Measurements from ENCODE around the gene SLC4A11.
"Not testable (repeated sequence)": the region's sequence is repeated elsewhere in the genome, so short reads cannot be mapped to it uniquely, and the experiment has no call there.

SLC4A11 gene

GRCh38 chr20:3226864-3227263 is 12.1 kb downstream of the SLC4A11 start:
- Mint-ChIP-seq H3K27ac (peak overlapping the region; percentile 44), H3K27me3 (no peaks in the 10 kb centered on the region), H3K4me1 (ENCODE audit: low read depth) (peaks cover 19% of the 10 kb centered on the region), H3K9me3 (no peaks in the 10 kb centered on the region), H3K36me3 (ENCODE audit: low read depth) (peaks cover 37% of the 10 kb centered on the region), H3K4me3 (no peak overlapping the region)
- DNase-seq: no peak

- no peak overlapping the region for H3K27ac Mint-ChIP-seq
- H3K4me3 Mint-ChIP-seq: no peak overlapping the region
- H3K27me3 Mint-ChIP-seq: no peaks in the 10 kb centered on the region
- H3K9me3 Mint-ChIP-seq: no peaks in the 10 kb centered on the region
- peaks cover 27% of the 10 kb centered on the region for H3K4me1 Mint-ChIP-seq (ENCODE audit: low read depth)
- no peak for DNase-seq
- peaks cover 44% of the 10 kb centered on the region for H3K36me3 Mint-ChIP-seq (ENCODE audit: low read depth)
These were observed 12.9 kb downstream of the SLC4A11 start for GRCh38 chr20:3226093-3226492.

- Mint-ChIP-seq H3K27ac (no peak overlapping the region), H3K4me1 (ENCODE audit: low read depth) (peaks cover 27% of the 10 kb centered on the region), H3K9me3 (no peaks in the 10 kb centered on the region), H3K4me3 (no peak overlapping the region), H3K27me3 (no peaks in the 10 kb centered on the region), H3K36me3 (ENCODE audit: low read depth) (peaks cover 57% of the 10 kb centered on the region)
- no peak for DNase-seq
These were observed 14.1 kb downstream of the SLC4A11 start for GRCh38 chr20:3224681-3225421.

- no peak overlapping the region for H3K4me3 Mint-ChIP-seq
- no peaks in the 10 kb centered on the region for H3K9me3 Mint-ChIP-seq
- H3K36me3 Mint-ChIP-seq (ENCODE audit: low read depth): peaks cover 64% of the 10 kb centered on the region
- peaks cover 27% of the 10 kb centered on the region for H3K4me1 Mint-ChIP-seq (ENCODE audit: low read depth)
- no peaks in the 10 kb centered on the region for H3K27me3 Mint-ChIP-seq
- no peak for DNase-seq
- peak overlapping the region; percentile 37 for H3K27ac Mint-ChIP-seq
These were observed 14.9 kb downstream of the SLC4A11 start for GRCh38 chr20:3223994-3224680.

- H3K9me3 Mint-ChIP-seq: no peaks in the 10 kb centered on the region
- H3K27me3 Mint-ChIP-seq: no peaks in the 10 kb centered on the region
- H3K4me1 Mint-ChIP-seq (ENCODE audit: low read depth): peaks cover 28% of the 10 kb centered on the region
- H3K4me3 Mint-ChIP-seq: no peak overlapping the region
- no peak for DNase-seq
- peaks cover 66% of the 10 kb centered on the region for H3K36me3 Mint-ChIP-seq (ENCODE audit: low read depth)
- peak overlapping the region; percentile 72 for H3K27ac Mint-ChIP-seq
These were observed 15.4 kb downstream of the SLC4A11 start for GRCh38 chr20:3223651-3223993.

- peaks cover 29% of the 10 kb centered on the region for H3K4me1 Mint-ChIP-seq (ENCODE audit: low read depth)
- H3K27me3 Mint-ChIP-seq: no peaks in the 10 kb centered on the region
- no peak for DNase-seq
- no peak overlapping the region for H3K4me3 Mint-ChIP-seq
- H3K27ac Mint-ChIP-seq: peak overlapping the region; percentile 72
- peaks cover 70% of the 10 kb centered on the region for H3K36me3 Mint-ChIP-seq (ENCODE audit: low read depth)
- no peaks in the 10 kb centered on the region for H3K9me3 Mint-ChIP-seq
These were observed 16.1 kb downstream of the SLC4A11 start for GRCh38 chr20:3222635-3223600.

GRCh38 chr20:3221398-3222226 is 17.4 kb downstream of the SLC4A11 start:
- no peaks in the 10 kb centered on the region for H3K27me3 Mint-ChIP-seq
- H3K36me3 Mint-ChIP-seq (ENCODE audit: low read depth): peaks cover 69% of the 10 kb centered on the region
- H3K9me3 Mint-ChIP-seq: no peaks in the 10 kb centered on the region
- no peak for DNase-seq
- peaks cover 29% of the 10 kb centered on the region for H3K4me1 Mint-ChIP-seq (ENCODE audit: low read depth)
- H3K4me3 Mint-ChIP-seq: no peak overlapping the region
- H3K27ac Mint-ChIP-seq: no peak overlapping the region

- Mint-ChIP-seq H3K27ac (no peak overlapping the region), H3K36me3 (ENCODE audit: low read depth) (peaks cover 80% of the 10 kb centered on the region), H3K27me3 (no peaks in the 10 kb centered on the region), H3K9me3 (no peaks in the 10 kb centered on the region), H3K4me1 (ENCODE audit: low read depth) (peaks cover 21% of the 10 kb centered on the region), H3K4me3 (no peak overlapping the region)
- peak; percentile 87 for DNase-seq
These were observed 20.5 kb downstream of the SLC4A11 start for GRCh38 chr20:3218307-3218988.

- H3K27ac Mint-ChIP-seq, H3K27me3 Mint-ChIP-seq, H3K4me3 Mint-ChIP-seq, H3K9me3 Mint-ChIP-seq, DNase-seq: not testable (repeated sequence)
- peaks cover 12% of the 10 kb centered on the region for H3K4me1 Mint-ChIP-seq (ENCODE audit: low read depth)
- H3K36me3 Mint-ChIP-seq (ENCODE audit: low read depth): peaks cover 65% of the 10 kb centered on the region
These were observed 23.6 kb downstream of the SLC4A11 start for GRCh38 chr20:3215359-3215917.

GRCh38 chr20:3213226-3213625 is 25.8 kb downstream of the SLC4A11 start:
- Mint-ChIP-seq H3K36me3 (ENCODE audit: low read depth) (peaks cover 62% of the 10 kb centered on the region), H3K4me1 (ENCODE audit: low read depth) (peaks cover 22% of the 10 kb centered on the region), H3K9me3 (no peaks in the 10 kb centered on the region), H3K4me3 (no peak overlapping the region), H3K27me3 (no peaks in the 10 kb centered on the region), H3K27ac (no peak overlapping the region)
- no peak for DNase-seq

GRCh38 chr20:3210346-3210745 is 28.6 kb downstream of the SLC4A11 start:
- H3K27ac Mint-ChIP-seq: peak overlapping the region; percentile 98
- DNase-seq: no peak
- H3K36me3 Mint-ChIP-seq (ENCODE audit: low read depth): peaks cover 47% of the 10 kb centered on the region
- H3K9me3 Mint-ChIP-seq: no peaks in the 10 kb centered on the region
- H3K27me3 Mint-ChIP-seq: no peaks in the 10 kb centered on the region
- peak overlapping the region; percentile 100 for H3K4me3 Mint-ChIP-seq
- peaks cover 23% of the 10 kb centered on the region for H3K4me1 Mint-ChIP-seq (ENCODE audit: low read depth)

GRCh38 chr20:3209946-3210317 is 29.1 kb downstream of the SLC4A11 start:
- H3K27ac Mint-ChIP-seq: peak overlapping the region; percentile 98
- H3K36me3 Mint-ChIP-seq (ENCODE audit: low read depth): peaks cover 43% of the 10 kb centered on the region

GRCh38 chr20:3209257-3209945 is 29.6 kb downstream of the SLC4A11 start, which contains the start of gene ITPA:
ITPA (plus strand) TSS chr20:3209498; CDS start chr20:3209552, 54 bp downstream.
- H3K27me3 Mint-ChIP-seq: no peaks in the 10 kb centered on the region
- H3K9me3 Mint-ChIP-seq: no peaks in the 10 kb centered on the region
- peak within 1 kb of the TSS; percentile 100 for H3K4me3 Mint-ChIP-seq
- peak within 1 kb of the TSS; percentile 98 for H3K27ac Mint-ChIP-seq
- peaks cover 24% of the 10 kb centered on the region for H3K4me1 Mint-ChIP-seq (ENCODE audit: low read depth)
- peaks cover 40% of the 10 kb centered on the region for H3K36me3 Mint-ChIP-seq (ENCODE audit: low read depth)
- peak; percentile 81 for DNase-seq

More at GRCh38 chr20:3209946-3210317, 29.1 kb downstream of the SLC4A11 start:
- Mint-ChIP-seq H3K9me3 (no peaks in the 10 kb centered on the region), H3K4me1 (ENCODE audit: low read depth) (peaks cover 23% of the 10 kb centered on the region), H3K4me3 (peak overlapping the region; percentile 100), H3K27me3 (no peaks in the 10 kb centered on the region)
- no peak for DNase-seq
